GM12801 (cell line): ENCODE measurements around the gene PUM2.

ENCODE experiments used
- CTCF ChIP-seq: IDR thresholded peaks from one replicate; pipeline ENCODE4 v1.5.1; 2011; ENCODE audit warnings: control low read depth; ENCODE audit not compliant: insufficient read length; ENCODE audit errors: extremely low read depth

PUM2 gene

DNA sequence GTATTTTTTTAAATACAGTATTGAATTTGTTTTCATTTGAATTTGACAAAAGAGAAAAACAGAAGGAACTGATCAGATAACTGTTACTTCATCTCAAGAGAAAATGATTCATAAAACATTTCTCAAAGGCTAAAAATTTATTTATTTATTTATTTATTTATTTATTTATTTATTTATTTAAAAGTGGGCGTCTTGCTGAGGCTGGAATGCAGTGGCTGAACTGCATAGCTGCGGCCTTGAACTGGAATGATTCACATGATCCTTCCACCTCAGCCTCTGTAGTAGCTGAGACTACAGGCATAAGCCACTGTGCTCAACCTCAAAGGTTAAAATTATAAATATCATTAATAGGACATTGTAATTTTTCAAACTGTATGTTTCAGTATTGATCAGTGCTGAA lies 4.5 kb upstream of the PUM2 start:
- TF ChIP-seq CTCF, result no peak

GRCh38 chr2:20353241-20353992 lies 2.8 kb upstream of the PUM2 start:
- TF ChIP-seq CTCF, result no peak

GRCh38 chr2:20352581-20353216 lies 2.1 kb upstream of the PUM2 start:
- no peak for TF ChIP-seq CTCF

DNA sequence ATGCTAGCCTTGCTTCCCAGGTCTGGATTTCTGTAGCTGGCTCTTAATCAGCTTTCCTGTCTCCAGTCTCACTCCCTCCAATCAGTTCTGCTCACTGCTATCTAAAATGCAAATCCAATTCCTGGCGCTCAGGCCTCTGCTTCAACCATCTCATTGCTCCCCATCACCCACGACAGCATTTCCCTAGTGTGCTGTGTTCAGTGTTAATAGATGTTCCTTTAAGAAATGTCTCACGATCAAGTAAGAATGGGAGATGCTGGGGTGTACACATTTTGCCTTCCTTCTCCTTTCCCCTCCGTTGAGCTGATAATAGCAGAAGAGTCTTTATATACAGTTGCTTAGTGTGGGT lies 1.6 kb upstream of the PUM2 start:
- no peak for TF ChIP-seq CTCF

GRCh38 chr2:20351555-20352229 lies 1.0 kb upstream of the PUM2 start:
- TF ChIP-seq CTCF, result no peak

GRCh38 chr2:20350041-20350712 lies 467 bp downstream of the PUM2 start:
- TF ChIP-seq CTCF, result no peak

DNA sequence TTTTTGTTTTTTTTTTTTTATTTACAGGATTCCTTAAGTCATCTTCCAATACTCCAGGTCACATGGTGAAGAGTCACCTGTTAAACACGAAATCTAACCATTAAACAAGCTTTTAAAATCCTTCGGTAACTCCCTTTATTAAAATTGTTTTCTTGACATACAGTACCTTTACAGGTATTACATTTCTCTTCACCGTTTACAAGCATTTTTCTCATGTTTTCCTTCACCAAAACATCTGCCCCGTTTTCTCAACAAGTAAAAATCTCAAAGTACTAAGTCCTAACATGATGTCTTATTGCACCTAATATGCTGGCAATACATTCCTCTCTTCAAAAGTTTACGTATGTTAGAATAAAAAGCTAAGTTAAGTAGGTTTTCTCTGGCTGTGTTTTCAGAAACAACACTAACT lies 1.1 kb downstream of the PUM2 start:
- TF ChIP-seq CTCF, result no peak
